Glomerular visceral epithelial cell (primary cell): ENCODE results near the gene MAZ.

Experiments used
- DNase-seq: peaks from one replicate; pipeline ENCODE4 v3.0.0-alpha.2; 2016; ENCODE audit errors: extremely low spot score

Gene MAZ

DNA sequence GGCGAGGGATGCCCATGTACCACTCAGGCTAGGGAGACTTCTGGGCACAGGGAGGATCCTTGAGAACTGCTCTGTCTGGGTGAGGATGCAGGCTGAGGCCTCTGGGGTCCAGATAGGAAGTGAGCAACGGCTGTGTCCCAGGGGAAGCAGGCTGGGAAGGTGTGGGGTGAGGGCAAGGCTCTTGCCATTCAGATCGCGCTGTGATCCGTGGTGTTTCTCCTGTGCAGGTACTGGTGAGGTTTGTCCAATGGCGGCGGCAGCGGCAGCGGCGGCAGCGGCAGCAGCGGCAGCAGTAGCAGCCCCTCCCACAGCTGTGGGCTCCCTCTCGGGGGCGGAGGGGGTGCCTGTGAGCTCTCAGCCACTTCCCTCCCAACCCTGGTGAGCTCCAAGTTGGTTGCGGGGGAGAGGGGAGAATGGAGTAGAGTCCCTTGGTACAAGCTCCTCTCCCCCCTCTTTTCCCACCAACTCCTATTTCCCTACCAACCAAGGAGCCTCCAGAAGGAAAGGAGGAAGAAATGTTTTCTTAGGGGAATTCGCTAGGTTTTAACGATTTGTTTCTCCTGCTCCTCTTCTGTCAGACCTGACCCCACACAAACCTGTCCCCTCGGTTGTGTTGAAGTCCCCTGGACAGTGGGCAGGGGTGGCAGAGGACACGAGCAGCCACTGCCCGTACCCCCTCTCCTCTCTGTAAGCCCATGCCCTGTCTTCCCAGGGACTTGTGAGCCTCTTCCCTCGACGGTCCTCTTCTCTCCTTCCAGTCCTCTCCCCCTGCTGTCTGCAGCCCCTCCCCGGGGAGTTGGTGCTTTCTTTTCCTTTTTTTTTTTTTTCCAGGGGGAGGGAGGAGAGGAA, 3.7 kb downstream of the MAZ start:
- DNase-seq = no peak

DNA sequence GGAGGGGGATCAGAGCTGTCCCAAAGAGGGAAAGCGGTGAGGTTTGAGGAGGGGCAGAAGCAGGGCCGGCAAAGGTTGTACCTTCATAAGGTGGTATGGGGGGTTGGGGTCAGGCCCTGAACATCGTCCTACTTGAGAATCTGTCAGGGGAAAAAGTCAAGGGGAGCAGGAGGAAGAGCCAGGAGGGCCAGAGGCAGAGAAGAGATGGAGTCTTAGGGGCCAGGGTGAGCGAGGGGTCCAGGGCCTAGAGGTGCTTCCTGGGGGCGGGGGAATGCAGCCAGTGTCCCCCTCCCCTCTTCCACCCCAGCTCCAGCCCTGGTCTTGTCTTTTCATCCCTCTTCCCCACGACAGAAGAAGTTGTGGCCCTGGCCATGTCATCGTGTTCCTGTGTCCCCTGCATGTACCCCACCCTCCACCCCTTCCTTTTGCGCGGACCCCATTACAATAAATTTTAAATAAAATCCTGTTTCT, 4.4 kb downstream of the MAZ start:
- DNase-seq = no peak

DNA sequence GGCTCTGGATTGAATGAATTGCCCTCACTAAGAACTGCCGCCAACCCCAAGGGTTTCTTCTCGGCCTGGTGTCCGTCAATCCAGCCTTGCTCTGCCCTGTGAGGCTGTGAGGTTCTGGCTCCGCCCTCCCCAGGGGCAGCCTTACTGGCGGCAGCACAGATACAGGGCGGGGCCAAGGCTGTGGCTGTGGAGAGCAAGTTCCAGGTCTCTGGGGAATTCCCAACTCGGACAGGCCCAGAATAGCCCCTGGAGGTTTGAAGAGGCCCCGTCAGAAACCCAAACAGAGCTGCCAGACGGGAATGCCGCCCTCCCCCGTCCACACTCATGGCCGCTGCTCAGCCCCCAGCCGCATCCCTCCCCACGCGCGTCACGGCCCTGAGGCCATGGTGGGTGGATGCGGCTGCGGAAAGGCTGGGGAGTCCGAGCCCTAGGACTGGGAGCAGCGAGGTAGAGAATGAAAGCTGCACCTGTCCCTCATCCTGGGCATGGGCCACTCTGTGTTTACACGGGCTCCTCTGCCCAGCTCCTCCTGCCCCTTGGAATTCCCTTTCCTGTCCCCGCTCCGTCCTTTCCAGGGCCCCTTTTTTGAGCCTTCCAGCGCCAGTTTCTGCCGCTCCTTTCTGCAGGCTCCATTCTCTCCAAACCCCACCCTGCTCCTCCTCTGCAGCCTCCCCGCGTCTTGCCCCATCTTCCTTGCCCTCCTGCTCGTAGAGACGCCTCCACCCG, 5.0 kb downstream of the MAZ start:
- peak; percentile 97 for DNase-seq

DNA sequence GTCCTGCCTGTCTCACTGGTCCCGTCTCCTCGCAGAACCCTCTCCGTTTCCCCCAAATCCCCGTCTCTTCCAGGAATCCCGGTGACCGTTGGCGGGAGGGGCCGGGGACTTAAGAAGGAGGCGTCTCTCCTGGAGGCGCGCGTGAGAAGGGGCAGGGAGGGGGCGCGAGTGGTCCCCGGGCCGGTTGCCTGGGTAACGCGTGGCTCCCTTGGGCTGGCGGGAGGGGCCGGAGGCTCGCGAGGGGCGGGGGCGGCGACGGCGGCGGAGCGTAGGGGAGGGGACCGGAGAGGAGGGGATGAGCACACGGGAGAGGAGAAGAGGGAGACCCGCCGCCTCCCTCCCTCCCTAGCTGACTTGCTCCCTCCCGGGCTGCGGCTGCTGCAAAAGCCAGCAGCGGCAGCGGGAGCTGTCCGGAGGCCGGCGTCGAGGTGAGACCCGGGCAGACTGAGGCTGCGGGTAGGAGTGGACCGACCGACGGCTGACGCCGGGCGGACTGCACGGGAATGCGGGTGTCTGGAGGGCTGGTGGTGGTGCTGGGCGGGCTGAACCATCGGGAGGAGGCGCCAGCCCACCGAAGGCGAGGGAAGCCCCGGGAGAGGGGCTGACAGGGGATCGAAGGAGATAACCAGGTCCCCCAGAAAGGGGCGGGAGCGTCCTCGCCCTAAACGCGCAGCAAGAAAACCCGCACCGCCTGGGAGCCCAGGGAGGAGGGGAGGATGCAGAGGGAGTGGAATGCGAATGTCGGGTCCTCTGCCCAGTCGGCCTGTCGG, 5.8 kb downstream of the MAZ start, which contains the start of gene PRRT2:
PRRT2 (plus strand) TSS at position 298 of the 770 bp plus-strand sequence. CDS start 862 bp downstream, outside the sequence.
- DNase-seq = peak; percentile 63

DNA sequence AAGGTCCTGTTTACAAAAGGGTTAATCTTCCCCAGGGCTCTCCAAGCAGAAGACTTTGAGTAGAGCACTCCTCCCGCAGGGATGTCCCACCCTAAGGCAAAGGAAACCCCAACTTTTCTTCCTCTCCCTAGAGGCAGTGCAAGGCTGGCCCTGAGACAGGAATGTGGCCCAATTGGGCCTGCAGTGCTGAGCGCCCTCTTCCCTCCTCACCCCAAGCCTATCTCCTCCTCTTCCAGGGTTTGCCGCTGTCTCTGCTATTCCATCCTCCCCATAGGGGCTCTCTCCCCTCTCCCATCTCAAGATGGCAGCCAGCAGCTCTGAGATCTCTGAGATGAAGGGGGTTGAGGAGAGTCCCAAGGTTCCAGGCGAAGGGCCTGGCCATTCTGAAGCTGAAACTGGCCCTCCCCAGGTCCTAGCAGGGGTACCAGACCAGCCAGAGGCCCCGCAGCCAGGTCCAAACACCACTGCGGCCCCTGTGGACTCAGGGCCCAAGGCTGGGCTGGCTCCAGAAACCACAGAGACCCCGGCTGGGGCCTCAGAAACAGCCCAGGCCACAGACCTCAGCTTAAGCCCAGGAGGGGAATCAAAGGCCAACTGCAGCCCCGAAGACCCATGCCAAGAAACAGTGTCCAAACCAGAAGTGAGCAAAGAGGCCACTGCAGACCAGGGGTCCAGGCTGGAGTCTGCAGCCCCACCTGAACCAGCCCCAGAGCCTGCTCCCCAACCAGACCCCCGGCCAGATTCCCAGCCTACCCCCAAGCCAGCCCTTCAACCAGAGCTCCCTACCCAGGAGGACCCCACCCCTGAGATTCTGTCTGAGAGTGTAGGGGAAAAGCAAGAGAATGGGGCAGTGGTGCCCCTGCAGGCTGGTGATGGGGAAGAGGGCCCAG, 6.7 kb downstream of the MAZ start:
- no peak for DNase-seq

DNA sequence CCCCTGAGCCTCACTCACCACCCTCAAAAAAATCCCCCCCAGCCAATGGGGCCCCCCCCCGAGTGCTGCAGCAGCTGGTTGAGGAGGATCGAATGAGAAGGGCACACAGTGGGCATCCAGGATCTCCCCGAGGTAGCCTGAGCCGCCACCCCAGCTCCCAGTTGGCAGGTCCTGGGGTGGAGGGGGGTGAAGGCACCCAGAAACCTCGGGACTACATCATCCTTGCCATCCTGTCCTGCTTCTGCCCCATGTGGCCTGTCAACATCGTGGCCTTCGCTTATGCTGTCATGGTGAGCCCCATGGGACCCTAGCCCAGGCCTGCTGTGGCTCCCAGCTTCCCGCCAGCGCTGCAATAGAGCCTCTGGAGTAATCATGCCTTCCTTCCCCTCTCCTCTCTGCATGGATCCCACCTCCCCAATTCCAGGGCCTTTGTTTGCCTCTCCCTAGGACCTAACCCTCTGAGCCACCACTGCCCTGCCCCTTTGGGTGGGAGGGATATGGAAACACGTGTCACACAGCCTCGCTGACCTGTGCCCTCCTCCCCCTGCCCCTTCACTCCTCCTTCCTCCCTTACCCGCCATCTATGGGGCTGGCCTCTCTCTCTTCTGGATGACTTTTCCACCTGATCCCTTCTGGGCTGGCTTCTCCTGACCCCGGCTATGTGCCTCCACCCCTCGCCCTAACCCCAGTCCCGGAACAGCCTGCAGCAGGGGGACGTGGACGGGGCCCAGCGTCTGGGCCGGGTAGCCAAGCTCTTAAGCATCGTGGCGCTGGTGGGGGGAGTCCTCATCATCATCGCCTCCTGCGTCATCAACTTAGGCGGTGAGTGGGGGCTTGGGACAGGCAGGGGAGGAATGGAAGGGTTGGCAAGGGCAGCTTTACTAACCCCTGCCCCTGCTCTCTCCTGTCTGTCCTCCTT, 7.6 kb downstream of the MAZ start:
- DNase-seq = no peak

DNA sequence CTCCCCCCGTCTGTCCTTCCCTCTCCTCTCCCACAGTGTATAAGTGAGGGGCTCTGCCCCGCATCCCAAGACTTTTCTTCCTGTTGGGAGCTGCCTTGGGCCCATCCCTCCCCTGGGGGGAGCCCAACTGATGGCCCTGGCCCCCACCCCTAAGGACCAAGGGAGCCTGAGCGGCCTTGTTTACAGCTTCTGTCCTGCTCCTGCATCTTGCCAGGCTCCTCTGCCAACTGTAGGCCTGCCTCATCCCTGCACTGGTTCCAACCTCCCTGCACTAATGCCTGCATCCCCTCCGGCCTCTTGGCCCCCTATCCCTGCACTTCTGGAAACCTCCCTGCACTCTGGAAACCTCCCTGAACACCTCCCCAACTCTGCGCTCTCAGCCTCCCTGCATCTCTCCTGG, 8.3 kb downstream of the MAZ start:
- no peak for DNase-seq

DNA sequence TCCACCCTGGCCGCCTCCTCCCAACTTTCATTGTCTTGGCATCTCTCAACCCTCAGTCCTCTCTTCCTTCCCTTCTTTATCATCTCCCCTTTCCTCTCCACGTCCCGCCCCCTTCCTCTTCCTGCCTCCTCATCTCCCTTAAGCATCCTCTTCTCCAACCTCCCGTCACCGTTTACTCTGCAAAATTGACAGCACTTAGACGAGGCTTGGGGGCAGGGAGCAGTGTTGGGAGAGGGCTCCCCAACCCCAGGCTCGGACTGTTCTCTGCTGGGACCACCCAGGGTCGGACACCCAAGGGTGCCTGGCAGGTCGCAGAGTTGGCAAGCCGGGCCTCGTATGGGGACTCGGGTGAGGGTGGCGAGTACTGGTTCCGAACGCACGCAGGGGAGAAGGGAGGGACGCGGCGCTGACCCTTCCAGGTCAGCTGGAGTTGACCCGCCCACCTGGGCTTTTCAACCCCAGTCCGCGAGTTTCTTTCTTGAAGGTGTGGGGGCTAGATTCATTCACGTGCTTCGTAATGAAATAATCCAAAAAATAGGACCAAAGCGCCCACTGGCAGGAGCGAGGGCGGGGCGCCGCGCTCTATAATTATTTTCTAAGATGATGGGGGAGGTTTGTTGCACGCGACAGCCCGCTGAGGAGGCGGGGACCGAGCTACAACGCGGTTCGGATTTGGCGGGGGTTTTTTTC, 8.8 kb downstream of the MAZ start:
- DNase-seq = no peak

DNA sequence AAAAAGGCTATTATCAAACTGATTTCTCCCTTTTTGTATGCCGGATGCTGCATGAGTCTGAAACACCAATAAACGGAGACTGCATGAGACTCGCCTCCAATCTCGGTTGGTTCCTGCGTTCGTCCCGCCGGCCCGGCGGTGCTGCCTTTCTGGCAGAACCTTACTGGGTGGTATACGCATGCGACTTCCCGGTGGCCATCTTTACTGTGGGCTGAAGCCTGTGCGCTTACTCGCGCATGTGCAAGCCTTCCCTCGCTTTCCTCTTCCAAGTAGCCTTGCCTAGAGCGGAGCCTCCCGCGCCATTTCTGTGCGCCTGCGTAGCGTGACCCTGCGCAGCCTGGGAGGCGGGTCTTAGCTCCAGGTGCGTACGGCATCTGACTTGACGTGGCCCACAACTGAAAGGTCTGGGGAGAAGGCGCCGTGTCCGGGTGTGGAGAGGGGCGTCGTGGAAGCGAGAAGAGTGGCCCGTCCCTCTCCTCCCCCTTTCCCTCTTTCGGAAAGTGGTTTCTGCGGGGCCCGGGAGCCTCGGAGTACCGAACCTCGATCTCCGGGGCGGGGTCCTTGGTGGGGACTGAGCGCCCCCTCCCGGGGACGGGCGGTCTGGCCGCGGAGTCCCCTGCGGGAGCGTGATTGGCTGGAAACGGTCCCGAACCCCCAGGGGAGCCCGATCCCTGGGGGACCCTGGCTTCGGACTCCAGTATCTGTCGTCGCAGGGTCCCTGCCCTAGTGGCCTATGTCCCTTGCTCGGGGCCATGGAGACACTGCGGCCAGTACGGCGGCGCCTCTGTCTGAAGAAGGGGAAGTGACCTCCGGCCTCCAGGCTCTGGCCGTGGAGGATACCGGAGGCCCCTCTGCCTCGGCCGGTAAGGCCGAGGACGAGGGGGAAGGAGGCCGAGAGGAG, 9.7 kb downstream of the MAZ start, which contains the start of gene PAGR1:
PAGR1 (plus strand) TSS at position 360 of the 901 bp plus-strand sequence; CDS start at position 734, 374 bp downstream.
- peak; percentile 99 for DNase-seq

DNA sequence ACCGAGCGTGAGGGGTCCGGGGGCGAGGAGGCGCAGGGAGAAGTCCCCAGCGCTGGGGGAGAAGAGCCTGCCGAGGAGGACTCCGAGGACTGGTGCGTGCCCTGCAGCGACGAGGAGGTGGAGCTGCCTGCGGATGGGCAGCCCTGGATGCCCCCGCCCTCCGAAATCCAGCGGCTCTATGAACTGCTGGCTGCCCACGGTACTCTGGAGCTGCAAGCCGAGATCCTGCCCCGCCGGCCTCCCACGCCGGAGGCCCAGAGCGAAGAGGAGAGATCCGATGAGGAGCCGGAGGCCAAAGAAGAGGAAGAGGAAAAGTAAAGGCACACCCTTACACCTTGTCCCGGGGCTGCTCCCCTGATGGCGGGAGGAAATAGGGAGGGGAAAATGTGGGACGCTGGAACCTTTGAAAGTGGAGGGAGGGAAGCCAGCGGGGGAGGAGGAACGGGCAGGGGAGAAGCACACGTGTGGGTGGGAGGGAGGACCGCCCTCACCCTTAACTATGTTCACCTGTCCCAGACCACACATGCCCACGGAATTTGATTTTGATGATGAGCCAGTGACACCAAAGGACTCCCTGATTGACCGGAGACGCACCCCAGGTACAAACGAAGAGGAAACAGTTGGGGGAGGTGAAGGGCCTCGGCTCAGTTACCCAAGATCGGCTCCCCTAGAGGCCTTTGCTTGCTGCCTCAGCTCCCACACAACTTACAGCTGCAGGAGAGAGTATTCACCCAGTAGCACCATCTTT, 10.5 kb downstream of the MAZ start:
- DNase-seq = peak; percentile 62

DNA sequence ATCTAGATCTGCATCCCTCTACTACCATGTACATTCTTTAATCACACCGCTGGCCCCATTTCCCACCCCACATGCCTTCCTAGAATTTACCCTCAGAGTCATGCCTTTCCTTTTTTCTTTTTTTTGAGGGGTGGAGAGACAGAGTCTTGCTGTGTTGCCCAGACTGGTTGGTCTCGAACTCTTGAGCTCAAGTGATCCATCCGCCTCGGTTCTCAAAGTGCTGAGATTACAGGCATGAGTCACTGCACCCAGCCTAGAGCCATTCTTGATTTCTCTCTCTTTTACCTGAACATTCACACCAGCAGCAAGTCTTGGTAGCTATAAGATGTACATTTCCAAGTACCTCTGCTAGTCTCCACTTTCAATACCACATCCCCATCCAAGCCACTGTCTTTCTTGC, 11.8 kb downstream of the MAZ start:
- DNase-seq = no peak

DNA sequence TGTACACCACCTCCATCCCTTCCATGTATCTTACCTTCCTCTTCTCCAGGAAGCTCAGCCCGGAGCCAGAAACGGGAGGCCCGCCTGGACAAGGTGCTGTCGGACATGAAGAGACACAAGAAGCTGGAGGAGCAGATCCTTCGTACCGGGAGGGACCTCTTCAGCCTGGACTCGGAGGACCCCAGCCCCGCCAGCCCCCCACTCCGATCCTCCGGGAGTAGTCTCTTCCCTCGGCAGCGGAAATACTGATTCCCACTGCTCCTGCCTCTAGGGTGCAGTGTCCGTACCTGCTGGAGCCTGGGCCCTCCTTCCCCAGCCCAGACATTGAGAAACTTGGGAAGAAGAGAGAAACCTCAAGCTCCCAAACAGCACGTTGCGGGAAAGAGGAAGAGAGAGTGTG, 13.2 kb downstream of the MAZ start:
- DNase-seq = no peak

DNA sequence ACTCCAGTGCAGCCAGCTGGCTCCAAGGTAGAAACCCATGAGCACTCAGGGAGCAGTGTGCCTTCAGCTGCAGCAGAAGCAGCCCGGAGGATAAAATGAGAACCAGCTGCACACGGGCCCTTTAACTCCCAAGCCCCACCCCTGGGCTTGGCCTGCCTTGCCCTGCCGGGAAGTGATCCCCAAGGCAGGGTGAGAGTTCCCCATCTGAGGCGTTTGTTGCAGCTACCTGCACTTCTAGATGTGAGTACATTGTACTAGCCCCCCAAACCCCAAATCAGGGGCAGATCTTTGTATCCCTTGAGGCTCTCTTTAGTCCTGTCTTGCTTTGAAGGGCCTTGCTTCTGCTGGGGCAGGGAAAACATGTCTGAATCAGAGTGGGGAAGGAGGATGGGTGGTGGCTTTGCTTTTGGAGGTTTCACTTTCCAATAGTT, 14.0 kb downstream of the MAZ start, which contains the start of gene MVP:
MVP (plus strand) TSS at position 192 of the 431 bp plus-strand sequence. CDS start 10,088 bp downstream, outside the sequence.
- peak; percentile 59 for DNase-seq

DNA sequence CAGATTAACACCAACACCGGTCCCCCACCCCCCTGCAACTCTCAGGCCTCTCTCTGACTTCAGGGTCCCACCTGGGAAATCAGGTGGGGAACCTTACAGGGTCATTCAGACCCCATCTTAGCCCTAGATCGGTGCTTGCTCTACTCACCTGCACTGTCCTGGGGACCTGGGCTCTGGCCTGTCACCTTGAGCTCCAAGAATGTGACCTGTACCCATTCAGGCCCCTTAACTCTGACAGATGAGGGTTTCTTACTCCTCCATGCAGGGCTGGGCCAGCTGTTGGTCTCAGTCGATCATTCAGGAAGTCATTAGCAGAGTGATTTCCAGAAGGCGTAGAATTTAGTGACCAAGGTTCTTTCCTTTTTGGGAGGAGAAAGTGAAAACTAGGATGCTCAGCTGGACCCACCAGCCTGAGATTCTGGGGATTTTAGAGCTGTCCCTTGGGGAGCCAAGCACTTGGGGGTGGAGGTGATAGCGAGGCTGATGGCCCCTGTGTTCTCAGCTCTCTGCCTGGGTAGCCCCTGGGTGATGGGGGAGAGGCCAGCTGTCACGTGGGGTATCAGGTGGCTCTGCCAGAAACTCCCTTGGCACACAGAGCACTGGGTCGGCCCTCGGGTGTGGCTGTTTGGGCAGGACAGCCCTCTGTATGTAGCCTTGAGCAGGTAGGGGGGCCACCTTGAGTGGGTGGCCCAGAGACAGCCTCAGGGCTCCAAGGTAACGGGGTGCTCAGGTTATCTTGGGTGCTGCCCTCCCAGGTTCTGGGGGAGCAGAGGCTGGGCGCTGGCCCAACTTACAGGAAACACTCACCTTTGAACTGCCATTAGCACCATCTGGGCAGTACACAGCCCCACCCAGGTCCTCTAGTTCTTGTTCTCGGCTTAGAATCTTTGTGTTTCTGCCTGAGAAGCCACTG, 14.7 kb downstream of the MAZ start:
- DNase-seq = peak; percentile 49

DNA sequence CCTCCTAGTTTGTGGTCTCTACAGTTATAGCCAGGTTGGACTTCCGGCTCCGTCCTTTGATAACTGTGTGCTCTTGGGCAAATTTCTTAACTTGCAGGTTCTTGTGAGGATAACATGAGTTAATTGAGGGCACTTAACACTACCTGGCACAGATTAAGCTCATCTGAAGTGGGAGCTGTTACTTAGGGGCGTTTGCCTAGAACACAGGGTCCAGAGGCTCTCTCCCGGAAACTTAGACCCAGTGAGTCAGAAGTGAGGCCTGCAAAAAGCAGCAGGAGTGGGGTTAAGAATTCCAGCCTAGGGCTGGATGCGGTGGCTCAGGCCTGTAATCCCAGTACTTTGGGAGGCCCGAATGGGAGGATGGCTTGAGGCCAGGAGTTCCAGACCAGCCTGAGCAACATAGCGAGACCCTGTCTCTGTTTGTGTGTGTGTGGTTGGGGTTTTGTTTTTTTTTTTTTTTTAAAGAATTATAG, 15.3 kb downstream of the MAZ start:
- peak; percentile 72 for DNase-seq

DNA sequence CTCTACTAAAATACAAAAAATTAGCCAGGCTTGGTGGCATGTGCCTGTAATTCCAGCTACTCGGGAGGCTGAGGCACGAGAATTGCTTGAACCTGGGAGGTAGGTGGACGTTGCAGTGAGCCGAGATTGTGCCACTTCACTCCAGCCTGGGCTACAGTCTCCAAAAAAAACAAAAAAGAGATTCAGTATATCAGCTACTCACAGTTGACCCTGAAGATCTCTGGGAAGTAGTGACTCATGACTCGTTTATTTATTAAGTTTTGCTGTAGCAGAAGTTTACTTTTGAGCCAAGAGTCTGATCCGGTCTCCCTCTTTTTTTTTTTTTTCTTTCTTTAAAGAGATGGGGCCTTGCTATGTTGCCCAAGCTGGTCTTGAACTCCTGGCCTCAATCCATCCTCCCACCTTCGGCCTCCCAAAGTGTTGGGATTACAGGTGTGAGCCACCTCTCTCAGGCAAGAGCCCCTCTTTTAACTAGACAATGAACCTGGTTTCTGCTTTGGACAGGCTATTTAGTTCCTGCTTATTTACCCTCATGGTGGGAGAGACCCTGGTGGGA, 18.3 kb downstream of the MAZ start:
- peak; percentile 62 for DNase-seq
